B cell (primary cell): ENCODE results near the gene LSM5.

Experiments used
- EZH2 ChIP-seq: IDR thresholded peaks from 2 replicates; pipeline ENCODE4 v1.6.1; 2012; ENCODE audit warnings: borderline replicate concordance, low read depth, mild to moderate bottlenecking, moderate library complexity, low read length; ENCODE audit not compliant: insufficient read depth, poor library complexity, severe bottlenecking
- TF ChIP-seq, protein P1 (sequence below): fragments of 200-600 bp; IDR thresholded peaks from one replicate; pipeline ENCODE4 v1.8.0; 2022; ENCODE audit warnings: antibody characterized with exemption, mild to moderate bottlenecking

DNA sequence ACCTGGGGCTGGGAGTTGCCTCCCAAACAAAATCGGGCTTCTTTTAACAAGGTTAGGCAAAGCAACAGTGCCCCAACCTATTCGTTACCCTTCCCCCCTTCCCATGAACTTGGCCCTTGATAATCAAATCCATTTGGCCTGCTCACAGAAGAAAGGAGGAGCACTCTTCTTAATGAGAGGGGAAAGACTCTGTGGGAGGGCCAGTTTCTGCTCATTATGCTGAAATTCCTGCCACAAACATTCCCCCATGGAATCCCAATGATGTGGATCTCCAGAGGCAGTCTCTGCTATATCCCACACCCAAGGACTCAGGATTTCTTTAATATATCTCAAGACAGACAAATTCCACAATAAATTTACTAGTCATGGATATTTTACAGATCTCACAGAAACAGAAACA is 43.0 kb downstream of the LSM5 start:
- TF ChIP-seq, protein P1, sequence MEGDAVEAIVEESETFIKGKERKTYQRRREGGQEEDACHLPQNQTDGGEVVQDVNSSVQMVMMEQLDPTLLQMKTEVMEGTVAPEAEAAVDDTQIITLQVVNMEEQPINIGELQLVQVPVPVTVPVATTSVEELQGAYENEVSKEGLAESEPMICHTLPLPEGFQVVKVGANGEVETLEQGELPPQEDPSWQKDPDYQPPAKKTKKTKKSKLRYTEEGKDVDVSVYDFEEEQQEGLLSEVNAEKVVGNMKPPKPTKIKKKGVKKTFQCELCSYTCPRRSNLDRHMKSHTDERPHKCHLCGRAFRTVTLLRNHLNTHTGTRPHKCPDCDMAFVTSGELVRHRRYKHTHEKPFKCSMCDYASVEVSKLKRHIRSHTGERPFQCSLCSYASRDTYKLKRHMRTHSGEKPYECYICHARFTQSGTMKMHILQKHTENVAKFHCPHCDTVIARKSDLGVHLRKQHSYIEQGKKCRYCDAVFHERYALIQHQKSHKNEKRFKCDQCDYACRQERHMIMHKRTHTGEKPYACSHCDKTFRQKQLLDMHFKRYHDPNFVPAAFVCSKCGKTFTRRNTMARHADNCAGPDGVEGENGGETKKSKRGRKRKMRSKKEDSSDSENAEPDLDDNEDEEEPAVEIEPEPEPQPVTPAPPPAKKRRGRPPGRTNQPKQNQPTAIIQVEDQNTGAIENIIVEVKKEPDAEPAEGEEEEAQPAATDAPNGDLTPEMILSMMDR = no peak
- no peak for TF ChIP-seq EZH2
